Ectodermal cell (in vitro differentiated cells): ENCODE results near the gene DUSP8. TPM values are rescaled to one million over a fixed set of nuclear protein-coding genes. Genes with fewer than 3 reads are reported as not detected.
"Not testable (repeated sequence)": the region's sequence is repeated elsewhere in the genome, so short reads cannot be mapped to it uniquely, and the experiment has no call there.

Source experiments
- H3K27ac ChIP-seq: 2 replicates; pipeline ENCODE4 v1.7.0; 2013; ENCODE audit warnings: mild to moderate bottlenecking, low read depth, low read length; ENCODE audit not compliant: insufficient read depth, poor library complexity, severe bottlenecking
- H3K27me3 ChIP-seq: 2 replicates; pipeline ENCODE4 v1.7.0; 2013; ENCODE audit warnings: mild to moderate bottlenecking, low read length; ENCODE audit not compliant: insufficient read depth, control insufficient read depth, poor library complexity, severe bottlenecking
- H3K36me3 ChIP-seq: one replicate; pipeline ENCODE4 v1.7.0; 2013; ENCODE audit warnings: low read length; ENCODE audit not compliant: control insufficient read depth, insufficient read depth
- H3K4me1 ChIP-seq: one replicate; pipeline ENCODE4 v1.7.0; 2013; ENCODE audit warnings: low read length; ENCODE audit not compliant: control insufficient read depth, insufficient read depth
- H3K4me3 ChIP-seq: 2 replicates; pipeline ENCODE4 v1.7.0; 2013; ENCODE audit warnings: low read depth, low read length, control low read depth; ENCODE audit not compliant: insufficient read depth
- H3K9me3 ChIP-seq: 2 replicates; pipeline ENCODE4 v1.7.0; 2013; ENCODE audit warnings: mild to moderate bottlenecking, low read length, moderate library complexity; ENCODE audit not compliant: control insufficient read depth
- WGBS, 2 experiments: methylation state at CpG; one replicate each; pipeline ENCODE4 v1.1.7; 2013; ENCODE audit warnings: missing lambda C conversion rate in 2 of 2; 5-methylcytosine and 5-hydroxymethylcytosine counted together
- polyA plus RNA-seq, 4 experiments: library from polyadenylated mRNA; stranded (reverse); fragments of 50-300 nt; gene quantifications; one replicate each; pipeline ENCODE4 v1.2.3, GENCODE V29; 2013

DUSP8 gene
- 1.4 TPM for polyA plus RNA-seq (2013, experiment 1 of 4)
- 2.3 TPM for polyA plus RNA-seq (2013, experiment 2 of 4)
- polyA plus RNA-seq (2013, experiment 3 of 4), result 1.9 TPM
- polyA plus RNA-seq (2013, experiment 4 of 4), result 2.4 TPM

DNA sequence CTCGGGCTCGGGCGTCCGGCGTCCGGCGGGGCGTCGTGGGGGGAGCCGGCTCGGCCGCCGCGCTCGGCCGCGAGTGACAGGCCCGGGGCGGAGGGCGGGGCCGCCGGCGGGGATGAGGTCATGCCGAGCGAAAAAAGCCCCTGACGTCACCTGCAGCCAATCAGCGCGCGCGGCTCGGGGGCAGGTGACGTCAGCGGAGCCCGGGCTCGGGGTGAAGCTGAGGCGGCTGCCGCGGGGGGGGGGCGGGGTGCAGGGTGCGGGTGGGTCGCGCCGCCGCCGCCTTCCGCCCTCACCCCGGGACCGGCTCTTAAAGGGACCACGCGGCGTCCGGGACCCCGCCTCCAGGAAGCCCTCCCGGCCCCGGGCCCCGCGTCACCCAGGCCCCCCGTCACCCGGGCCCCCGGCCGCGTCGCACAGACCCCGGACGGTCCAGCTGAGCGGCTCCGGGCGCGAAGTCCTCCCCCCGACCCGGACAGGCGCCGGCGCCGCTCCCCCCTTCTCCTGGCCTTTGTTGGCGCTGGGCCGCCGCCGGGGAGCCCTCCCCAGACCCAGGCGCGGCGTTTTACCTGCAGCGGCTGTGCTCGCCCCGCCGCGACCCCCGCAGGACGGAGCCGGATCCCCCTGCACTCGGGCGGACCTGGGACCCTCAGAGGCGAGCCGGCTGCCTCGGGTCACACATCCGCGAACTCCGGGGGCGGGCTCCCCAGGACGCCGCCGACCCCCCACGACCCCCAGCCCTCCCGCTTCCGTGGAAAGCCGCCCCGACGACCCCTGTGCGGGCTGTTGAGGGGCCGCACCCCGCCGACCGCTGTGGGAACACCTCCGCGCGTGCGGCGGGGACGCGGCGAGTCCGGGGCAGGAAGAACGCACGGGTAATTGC, at the start of gene DUSP8:
DUSP8 (minus strand) TSS at position 75 of the 880 bp plus-strand sequence. CDS start 6,445 bp downstream, outside the sequence.
- H3K4me3 ChIP-seq, result peak within 1 kb of the TSS; percentile 39
- H3K4me1 ChIP-seq, result peaks cover 18% of the 10 kb centered on the region
- no peaks in the 10 kb centered on the region for H3K36me3 ChIP-seq
- peaks cover 71% of the 10 kb centered on the region for H3K27me3 ChIP-seq
- H3K27ac ChIP-seq, result no peak within 1 kb of the TSS
- whole genome bisulfite sequencing, 2 experiments, result 1% methylated on average over 124 of the region's 124 CpGs
- H3K9me3 ChIP-seq, result no peaks in the 10 kb centered on the region

DNA sequence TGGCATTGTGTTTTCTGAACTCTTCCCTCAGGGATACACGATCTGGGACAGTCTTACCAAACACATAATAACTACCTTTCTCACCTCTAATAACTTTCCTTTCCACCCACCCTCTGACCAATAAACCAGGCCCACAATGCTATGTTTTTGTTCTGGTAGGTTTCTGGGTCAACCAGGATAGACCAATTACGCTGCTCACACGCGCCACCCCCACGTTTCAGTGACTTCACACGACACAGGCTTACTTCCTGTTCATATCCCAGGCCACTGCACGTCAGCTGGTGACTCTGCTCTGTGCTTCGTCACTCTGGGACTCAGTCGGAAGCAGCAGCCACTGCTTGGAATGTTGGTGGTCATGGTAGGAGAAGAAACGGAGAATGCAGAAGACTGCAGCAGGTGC, 47.4 kb upstream of the DUSP8 start:
- H3K27ac ChIP-seq, result no peak overlapping the region
- H3K9me3 ChIP-seq, result no peaks in the 10 kb centered on the region
- H3K27me3 ChIP-seq, result no peaks in the 10 kb centered on the region
- H3K4me3 ChIP-seq, result no peak overlapping the region
- H3K36me3 ChIP-seq, result no peaks in the 10 kb centered on the region
- no peaks in the 10 kb centered on the region for H3K4me1 ChIP-seq
- WGBS, 2 experiments, result 87 to 90% methylated on average over 10 of the region's 10 CpGs

- Histone ChIP-seq H3K4me1 (no peaks in the 10 kb centered on the region), H3K4me3 (no peak overlapping the region), H3K36me3 (no peaks in the 10 kb centered on the region), H3K9me3 (no peaks in the 10 kb centered on the region), H3K27ac (no peak overlapping the region), H3K27me3 (no peaks in the 10 kb centered on the region)
- WGBS, 2 experiments, result 77 to 82% methylated on average over 9 to 10 of the region's 10 CpGs
Observed at GRCh38 chr11:1618231-1618630, 46.2 kb upstream of the DUSP8 start.

DNA sequence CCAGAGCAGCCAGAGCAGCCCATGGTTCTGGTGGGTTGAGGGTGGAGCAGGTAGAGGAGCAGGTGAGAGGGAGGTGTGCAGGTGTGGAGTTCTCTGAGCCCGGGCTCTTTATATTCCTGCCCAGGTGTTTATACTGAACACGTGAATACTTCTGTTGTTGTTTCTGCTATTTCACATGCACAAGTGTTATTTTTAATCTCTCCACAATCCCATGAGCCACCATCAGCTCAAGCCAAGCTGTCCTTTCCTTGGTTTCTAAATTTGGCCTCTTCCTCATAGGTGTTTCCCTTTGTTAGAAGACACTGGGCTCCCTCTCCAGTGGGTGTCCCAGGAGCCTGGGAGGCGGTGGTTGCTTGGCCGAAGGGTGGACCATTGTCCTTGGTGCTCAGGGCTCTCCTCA, 36.3 kb upstream of the DUSP8 start, which contains the start of gene KRTAP5-3:
KRTAP5-3 (minus strand) TSS at position 101 of the 400 bp plus-strand sequence; CDS start at position 23, 78 bp downstream.
- no peak within 1 kb of the TSS for H3K27ac ChIP-seq
- no peak within 1 kb of the TSS for H3K4me3 ChIP-seq
- no peaks in the 10 kb centered on the region for H3K36me3 ChIP-seq
- H3K9me3 ChIP-seq, result no peaks in the 10 kb centered on the region
- WGBS, 2 experiments, result 77 to 85% methylated on average over 4 of the region's 4 CpGs
- H3K27me3 ChIP-seq, result no peaks in the 10 kb centered on the region
- H3K4me1 ChIP-seq, result peaks cover 14% of the 10 kb centered on the region

- not testable (repeated sequence) for H3K4me3 ChIP-seq, H3K36me3 ChIP-seq, H3K27me3 ChIP-seq, H3K27ac ChIP-seq, H3K9me3 ChIP-seq
- 76 to 84% methylated on average over 5 of the region's 5 CpGs for WGBS, 2 experiments
- peaks cover 14% of the 10 kb centered on the region for H3K4me1 ChIP-seq
Observed at GRCh38 chr11:1607901-1608300, 35.8 kb upstream of the DUSP8 start.

- H3K36me3 ChIP-seq, H3K9me3 ChIP-seq, H3K27ac ChIP-seq, H3K4me3 ChIP-seq, H3K27me3 ChIP-seq: not testable (repeated sequence)
- peaks cover 14% of the 10 kb centered on the region for H3K4me1 ChIP-seq
- WGBS, 2 experiments, result 34 to 36% methylated on average over 18 of the region's 18 CpGs
Observed at GRCh38 chr11:1607156-1607845, 35.2 kb upstream of the DUSP8 start.

DNA sequence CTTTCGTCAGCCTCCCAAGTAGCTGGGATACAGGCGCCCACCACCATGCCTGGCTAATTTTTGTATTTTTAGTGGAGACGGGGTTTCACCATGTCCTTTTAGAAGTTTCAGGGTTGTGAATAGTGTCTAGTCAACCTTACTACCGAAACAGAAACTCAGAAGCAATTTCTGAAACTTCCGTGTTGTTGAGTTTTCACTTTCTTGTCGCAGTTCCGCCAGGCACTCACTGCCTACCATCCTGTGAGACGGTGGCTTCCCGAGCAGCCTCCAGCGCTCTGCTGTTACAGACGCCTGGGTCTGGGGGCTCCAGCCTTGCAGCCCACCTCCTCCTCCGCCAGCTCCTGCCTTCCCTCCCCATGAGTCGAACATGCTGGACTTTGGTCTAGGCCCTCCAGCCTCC, 33.9 kb upstream of the DUSP8 start:
- not testable (repeated sequence) for H3K27ac ChIP-seq, H3K9me3 ChIP-seq, H3K27me3 ChIP-seq, H3K36me3 ChIP-seq, H3K4me3 ChIP-seq
- H3K4me1 ChIP-seq, result peaks cover 14% of the 10 kb centered on the region
- 93 to 94% methylated on average over 13 of the region's 13 CpGs for WGBS, 2 experiments

- H3K9me3 ChIP-seq, result no peaks in the 10 kb centered on the region
- no peak overlapping the region for H3K27ac ChIP-seq
- WGBS, 2 experiments, result 91 to 92% methylated on average over 7 of the region's 7 CpGs
- no peaks in the 10 kb centered on the region for H3K27me3 ChIP-seq
- no peaks in the 10 kb centered on the region for H3K36me3 ChIP-seq
- no peak overlapping the region for H3K4me3 ChIP-seq
- H3K4me1 ChIP-seq, result peaks cover 14% of the 10 kb centered on the region
Observed at GRCh38 chr11:1604711-1605110, 32.6 kb upstream of the DUSP8 start.

GRCh38 chr11:1604181-1604580, 32.1 kb upstream of the DUSP8 start:
- H3K27me3 ChIP-seq, result no peaks in the 10 kb centered on the region
- H3K36me3 ChIP-seq, result no peaks in the 10 kb centered on the region
- no peak overlapping the region for H3K27ac ChIP-seq
- peaks cover 14% of the 10 kb centered on the region for H3K4me1 ChIP-seq
- 93 to 95% methylated on average over 11 of the region's 11 CpGs for WGBS, 2 experiments
- no peaks in the 10 kb centered on the region for H3K9me3 ChIP-seq
- no peak overlapping the region for H3K4me3 ChIP-seq

- Histone ChIP-seq H3K4me3 (no peak overlapping the region), H3K27me3 (no peaks in the 10 kb centered on the region), H3K27ac (no peak overlapping the region), H3K9me3 (no peaks in the 10 kb centered on the region), H3K4me1 (peaks cover 14% of the 10 kb centered on the region), H3K36me3 (no peaks in the 10 kb centered on the region)
- 76 to 87% methylated on average over 1 of the region's 1 CpG for WGBS, 2 experiments
Observed at GRCh38 chr11:1603629-1604028, 31.6 kb upstream of the DUSP8 start.
